ENCODE measurements around the gene CACTIN.

CACTIN gene

DNA sequence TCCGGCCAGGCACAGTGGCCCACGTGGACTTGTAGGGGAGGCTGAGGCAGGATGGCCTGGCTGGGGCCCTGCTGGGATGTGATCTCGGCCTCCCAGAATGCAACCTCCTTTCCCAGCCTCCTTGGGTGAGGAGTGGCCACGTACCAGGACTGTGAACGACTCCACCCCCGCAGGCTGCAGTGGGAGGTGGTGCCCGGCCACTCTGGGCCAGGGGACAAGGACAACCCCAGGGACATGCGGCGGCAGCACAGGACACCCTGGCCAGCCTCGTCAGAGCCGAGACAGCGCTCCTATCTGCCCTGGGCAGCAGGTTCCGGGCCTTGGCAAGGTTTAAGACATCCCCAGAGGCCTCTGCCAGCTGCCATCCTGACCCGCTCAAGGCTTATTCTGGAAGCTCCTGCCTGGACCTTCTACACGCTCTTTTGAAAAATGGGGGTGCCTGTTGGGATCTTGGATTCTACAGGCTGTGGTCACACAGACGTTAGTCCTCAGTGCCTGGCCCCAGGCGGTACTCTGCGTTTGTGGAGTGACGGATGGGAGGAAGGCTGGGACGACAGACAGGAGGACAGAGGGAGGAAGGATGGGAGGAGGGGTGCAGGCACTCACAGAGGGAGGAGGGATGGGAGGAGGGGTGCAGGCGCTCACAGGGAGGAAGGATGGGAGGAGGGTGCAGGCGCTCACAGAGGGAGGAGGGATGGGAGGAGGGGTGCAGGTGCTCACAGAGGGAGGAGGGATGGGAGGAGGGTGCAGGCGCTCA is 19.9 kb upstream of the CACTIN start:
- no peak for DNase-seq (ENCODE audit: low read depth in 2 of 2)

GRCh38 chr19:3645726-3646125 is 19.1 kb upstream of the CACTIN start:
- DNase-seq (ENCODE audit: low read depth in 2 of 2) = no peak

- no peak for DNase-seq (ENCODE audit: low read depth in 2 of 2)
Measured at GRCh38 chr19:3645067-3645396, 18.4 kb upstream of the CACTIN start.

GRCh38 chr19:3644351-3645066 is 17.9 kb upstream of the CACTIN start:
- DNase-seq (ENCODE audit: low read depth in 2 of 2) = no peak

DNA sequence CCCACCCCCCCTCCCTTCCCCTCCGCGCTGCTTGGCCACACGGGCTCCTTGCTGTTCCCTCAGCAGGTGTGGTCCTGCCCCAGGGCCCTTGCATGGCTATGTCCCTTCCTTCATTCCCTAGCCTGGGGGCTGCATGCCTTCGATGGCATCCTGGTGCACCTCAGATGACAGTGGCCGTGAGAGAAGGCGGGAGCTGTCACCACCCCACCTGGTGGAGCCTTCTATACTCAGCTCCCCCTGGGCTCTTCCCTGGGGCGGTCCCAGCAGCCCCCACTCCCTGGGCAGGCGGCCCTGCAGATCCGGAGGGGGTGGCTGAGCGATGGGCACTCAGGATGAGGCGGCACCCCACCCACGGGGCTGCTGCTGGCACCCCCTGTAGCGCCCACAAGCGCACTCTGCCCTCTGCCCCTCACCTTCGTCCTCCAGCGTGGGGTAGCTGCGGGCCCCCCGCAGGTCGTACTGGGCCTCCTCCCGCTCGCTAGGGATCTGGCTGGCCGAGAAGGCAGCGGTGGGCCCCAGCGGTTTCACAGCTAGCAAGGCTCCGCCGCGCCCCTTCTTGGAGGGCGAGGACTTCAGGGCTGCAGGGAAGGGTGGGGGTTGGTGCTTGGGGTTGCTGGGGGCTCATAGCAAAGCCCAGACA is 17.2 kb upstream of the CACTIN start:
- DNase-seq (ENCODE audit: low read depth in 2 of 2) = no peak

DNA sequence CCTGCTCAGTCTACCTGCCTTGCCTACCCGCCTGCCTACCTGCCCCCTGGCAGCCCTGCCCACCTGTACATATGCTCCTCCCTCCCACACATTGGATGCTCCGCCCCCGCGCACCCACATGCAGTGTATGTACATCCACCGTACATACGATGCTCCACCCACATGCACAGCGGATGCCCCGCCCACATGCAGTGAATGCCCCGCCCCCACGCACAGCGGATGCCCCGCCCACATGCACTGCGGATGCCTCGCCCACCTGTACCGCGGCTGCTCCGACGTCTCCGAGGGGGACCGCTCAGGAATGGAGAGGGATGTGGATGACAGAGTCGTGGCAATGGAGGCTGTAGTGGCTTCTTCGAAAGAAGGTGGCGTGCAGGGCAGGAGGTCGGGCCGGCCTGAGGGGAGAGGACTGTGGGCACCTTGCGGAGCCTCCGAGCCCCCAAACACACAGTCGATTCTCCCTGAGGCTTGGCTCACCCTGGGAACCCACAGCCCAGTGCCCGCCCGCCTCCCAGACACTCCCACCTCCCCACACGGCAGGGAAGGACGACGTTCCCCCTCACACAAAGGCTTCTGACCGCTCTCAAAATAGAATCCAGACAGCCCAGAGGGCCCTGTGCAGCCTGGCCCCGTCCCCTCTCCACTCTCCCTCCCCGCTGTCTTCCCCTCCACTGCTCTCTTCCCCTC is 16.5 kb upstream of the CACTIN start:
- no peak for DNase-seq (ENCODE audit: low read depth in 2 of 2)

DNA sequence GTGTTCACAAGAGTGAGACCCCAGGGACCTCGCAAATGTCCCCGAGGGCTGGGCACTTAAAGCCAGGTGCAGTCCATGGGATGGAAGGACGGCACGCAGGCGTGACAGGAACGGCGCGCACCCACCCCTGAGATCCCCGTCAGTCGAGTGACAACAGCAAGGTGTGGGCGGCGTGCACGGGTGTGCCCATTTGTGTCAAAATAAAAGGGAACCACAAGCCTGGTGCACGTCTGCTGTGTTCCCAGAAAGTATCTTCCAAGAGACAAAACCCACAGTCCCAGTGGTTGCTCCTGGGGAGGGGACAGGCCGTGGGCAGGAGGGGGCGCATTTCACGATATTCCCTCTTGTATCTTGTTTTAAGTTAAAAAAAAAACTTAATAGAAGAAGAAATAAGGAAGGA is 15.7 kb upstream of the CACTIN start:
- DNase-seq (ENCODE audit: low read depth in 2 of 2) = no peak

GRCh38 chr19:3641515-3642269 is 15.1 kb upstream of the CACTIN start:
- DNase-seq (ENCODE audit: low read depth in 2 of 2) = no peak

- DNase-seq (ENCODE audit: low read depth in 2 of 2) = no peak
Measured at GRCh38 chr19:3639479-3639878, 12.9 kb upstream of the CACTIN start.

GRCh38 chr19:3638208-3639193 is 11.9 kb upstream of the CACTIN start:
- no peak for DNase-seq (ENCODE audit: low read depth in 2 of 2)

- no peak for DNase-seq (ENCODE audit: low read depth in 2 of 2)
Measured at GRCh38 chr19:3637621-3638020, 11.0 kb upstream of the CACTIN start.

DNA sequence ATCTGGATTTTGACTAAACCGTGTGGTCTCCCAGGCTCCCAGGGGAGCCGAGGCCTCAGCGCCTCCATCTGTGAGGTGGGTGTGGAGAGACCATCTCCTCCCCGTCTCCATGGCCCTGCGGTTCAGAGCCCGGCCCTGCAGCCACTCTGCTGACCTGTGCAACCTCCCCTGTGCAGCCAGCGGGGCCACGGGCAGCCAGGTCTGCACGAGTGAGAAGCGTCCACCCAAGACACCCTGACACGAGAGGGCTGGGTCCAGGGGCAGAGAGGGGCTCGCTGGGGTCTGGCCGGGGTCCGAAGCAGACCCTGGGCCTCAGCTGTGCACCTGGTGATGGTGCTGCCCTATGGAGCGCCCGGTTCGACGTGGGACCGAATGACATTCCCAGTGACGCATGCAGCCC is 10.4 kb upstream of the CACTIN start:
- no peak for DNase-seq (ENCODE audit: low read depth in 2 of 2)

- no peak for DNase-seq (ENCODE audit: low read depth in 2 of 2)
Measured at GRCh38 chr19:3636506-3636905, 9.9 kb upstream of the CACTIN start.

- DNase-seq (ENCODE audit: low read depth in 2 of 2) = no peak
Measured at GRCh38 chr19:3634496-3635045, 8.0 kb upstream of the CACTIN start.

- DNase-seq (ENCODE audit: low read depth in 2 of 2) = no peak
Measured at GRCh38 chr19:3633559-3633988, 7.0 kb upstream of the CACTIN start.

GRCh38 chr19:3632739-3633558 is 6.4 kb upstream of the CACTIN start:
- no peak for DNase-seq (ENCODE audit: low read depth in 2 of 2)

GRCh38 chr19:3632098-3632497 is 5.5 kb upstream of the CACTIN start:
- no peak for DNase-seq (ENCODE audit: low read depth in 2 of 2)

- DNase-seq (ENCODE audit: low read depth in 2 of 2) = no peak
Measured at GRCh38 chr19:3631053-3631861, 4.7 kb upstream of the CACTIN start.

Data from fibroblast of skin of left biceps (primary cell).